H1 (cell line): Measurements from ENCODE around the gene CD248. TPM values are rescaled to one million over a fixed set of nuclear protein-coding genes. Genes with fewer than 3 reads are reported as not detected.
A peak's percentile ranks its signal among the peaks of the same experiment; 100 is the strongest.

ENCODE experiments used
- CTCF ChIA-PET: fragments of 300-600 bp; sonication (Branson Sonifier 250); formaldehyde crosslinking; loops from one replicate; lab custom pipeline; 2021; ENCODE audit not compliant: partially characterized antibody; lab: Charles Lee
- POLR2A ChIA-PET: fragments of 300-600 bp; sonication (Branson Sonifier 250); formaldehyde crosslinking; loops from one replicate; lab custom pipeline; 2021; ENCODE audit warnings: inconsistent platforms; ENCODE audit not compliant: partially characterized antibody; lab: Charles Lee
- DNase-seq, 2 experiments: peaks; one replicate each; pipeline versions ENCODE4 v3.0.0 to v3.0.0-alpha.2; 2010 to 2022; ENCODE audit warnings: low spot score in 2 of 2, low read depth in 1 of 2, mixed read lengths in 1 of 2
- FAIRE-seq: peaks from 2 replicates; lab custom pipeline; 2011; peaks lifted over from hg19 to GRCh38; lab: Jason Lieb, UNC
- H2AFZ ChIP-seq: 2 replicates; pipeline ENCODE4 v1.8.1; 2012; ENCODE audit warnings: low read length, inconsistent platforms
- H2AK5ac ChIP-seq: 2 replicates; pipeline ENCODE4 v1.6.1; 2013; ENCODE audit warnings: low read depth, low read length
- H2BK120ac ChIP-seq: replicated peaks from 2 replicates; pipeline ENCODE3; 2013; ENCODE audit warnings: low read depth, low read length, inconsistent platforms
- H2BK12ac ChIP-seq: 2 replicates; pipeline ENCODE4 v1.6.1; 2013; ENCODE audit warnings: low read depth, low read length
- H2BK15ac ChIP-seq: 2 replicates; pipeline ENCODE4 v1.6.1; 2013; ENCODE audit warnings: low read length
- H2BK20ac ChIP-seq: 2 replicates; pipeline ENCODE4 v1.6.1; 2013; ENCODE audit warnings: low read length
- H2BK5ac ChIP-seq: 2 replicates; pipeline ENCODE4 v1.6.1; 2013; ENCODE audit warnings: low read depth, low read length
- H3K14ac ChIP-seq: 2 replicates; pipeline ENCODE4 v1.6.1; 2013; ENCODE audit warnings: inconsistent platforms; ENCODE audit not compliant: insufficient read length
- H3K18ac ChIP-seq: 2 replicates; pipeline ENCODE4 v1.6.1; 2013; ENCODE audit warnings: low read length; ENCODE audit errors: extremely low read depth
- H3K23ac ChIP-seq: 2 replicates; pipeline ENCODE4 v1.6.1; 2013; ENCODE audit warnings: inconsistent platforms; ENCODE audit not compliant: insufficient read length
- H3K23me2 ChIP-seq: 2 replicates; pipeline ENCODE4 v1.6.1; 2013; ENCODE audit warnings: low read depth, low read length
- H3K27ac ChIP-seq: 2 replicates; pipeline ENCODE4 v1.6.1; 2011; ENCODE audit warnings: low read depth, low read length, inconsistent platforms
- H3K27me3 ChIP-seq, 4 experiments: replicated peaks in 1 of 4; 1 replicate in 1 of 4; 2 replicates in 3 of 4; pipeline versions ENCODE4 v1.6.1 to v1.8.1; 2011 to 2013; ENCODE audit warnings: low read length in 3 of 4, mild to moderate bottlenecking in 3 of 4, inconsistent platforms in 2 of 4, mixed read lengths in 2 of 4, moderate library complexity in 1 of 4; ENCODE audit not compliant: control insufficient read depth in 3 of 4, insufficient read depth in 3 of 4; ENCODE audit errors: extremely low read depth in 1 of 4
- H3K36me3 ChIP-seq, 4 experiments: 2 replicates each; pipeline versions ENCODE4 v1.6.1 to v1.8.1; 2011 to 2013; ENCODE audit warnings: mild to moderate bottlenecking in 4 of 4, low read length in 3 of 4, moderate library complexity in 2 of 4, control low read depth in 1 of 4, inconsistent platforms in 1 of 4; ENCODE audit not compliant: insufficient read depth in 4 of 4, control insufficient read depth in 2 of 4
- H3K4ac ChIP-seq: replicated peaks from 2 replicates; pipeline ENCODE3; 2013; ENCODE audit warnings: low read length, low read depth, mixed read lengths, inconsistent platforms; ENCODE audit not compliant: insufficient read length
- H3K4me1 ChIP-seq, 4 experiments: replicated peaks in 1 of 4; 1 replicate in 1 of 4; 2 replicates in 3 of 4; pipeline versions ENCODE4 v1.6.1 to v1.8.1; 2011 to 2013; ENCODE audit warnings: low read length in 3 of 4, inconsistent platforms in 2 of 4, mixed read lengths in 1 of 4; ENCODE audit not compliant: insufficient read depth in 4 of 4, control insufficient read depth in 3 of 4
- H3K4me2 ChIP-seq, 2 experiments: 2 replicates each; pipeline versions ENCODE4 v1.6.1 to v1.8.1; 2011 to 2013; ENCODE audit warnings: low read depth in 2 of 2, low read length in 2 of 2, control low read depth in 1 of 2, inconsistent platforms in 1 of 2, mild to moderate bottlenecking in 1 of 2; ENCODE audit not compliant: insufficient read depth in 1 of 2
- H3K4me3 ChIP-seq, 4 experiments: fragments of 200-600, 300-600 bp in 1 of 4; sonication (generic), shearing (Covaris generic), sonication (Bioruptor Twin) in 1 of 4; 2 replicates each; pipeline versions ENCODE4 v1.5.1 to v1.8.1; 2011 to 2016; ENCODE audit warnings: low read length in 4 of 4, low read depth in 3 of 4, control low read depth in 2 of 4, inconsistent platforms in 2 of 4, mild to moderate bottlenecking in 2 of 4, mixed read lengths in 1 of 4, moderate library complexity in 1 of 4; ENCODE audit not compliant: insufficient read depth in 2 of 4; ENCODE audit errors: extremely low read depth in 1 of 4
- H3K56ac ChIP-seq: replicated peaks from 2 replicates; pipeline ENCODE3; 2013; ENCODE audit warnings: low read depth, mild to moderate bottlenecking, mixed read lengths, low read length, inconsistent platforms; ENCODE audit not compliant: insufficient read length
- H3K79me1 ChIP-seq: 2 replicates; pipeline ENCODE4 v1.6.1; 2013; ENCODE audit warnings: low read depth, low read length, control low read depth
- H3K79me2 ChIP-seq, 2 experiments: 2 replicates each; pipeline versions ENCODE4 v1.6.1 to v1.8.1; 2012 to 2013; ENCODE audit warnings: low read length in 2 of 2, mild to moderate bottlenecking in 2 of 2, inconsistent platforms in 1 of 2; ENCODE audit not compliant: insufficient read depth in 2 of 2, control insufficient read depth in 1 of 2
- H3K9ac ChIP-seq, 4 experiments: replicated peaks in 1 of 4; 1 replicate in 1 of 4; 2 replicates in 3 of 4; pipeline versions ENCODE4 v1.6.1 to v1.8.1; 2011 to 2013; ENCODE audit warnings: low read depth in 3 of 4, low read length in 3 of 4, control low read depth in 2 of 4, mild to moderate bottlenecking in 2 of 4, moderate library complexity in 2 of 4, inconsistent platforms in 1 of 4; ENCODE audit errors: extremely low read depth in 1 of 4
- H3K9me3 ChIP-seq, 2 experiments: 2 replicates each; pipeline versions ENCODE4 v1.6.1 to v1.8.1; 2012 to 2013; ENCODE audit warnings: mild to moderate bottlenecking in 2 of 2, moderate library complexity in 2 of 2, control low read depth in 1 of 2, inconsistent platforms in 1 of 2, low read depth in 1 of 2, low read length in 1 of 2, mixed read lengths in 1 of 2; ENCODE audit not compliant: insufficient read depth in 2 of 2
- H4K20me1 ChIP-seq, 2 experiments: replicated peaks in 1 of 2; 2 replicates each; pipeline versions ENCODE3 to v1.8.1; 2011 to 2013; ENCODE audit warnings: inconsistent platforms in 2 of 2, low read length in 2 of 2, mild to moderate bottlenecking in 1 of 2; ENCODE audit not compliant: insufficient read depth in 2 of 2, control insufficient read depth in 1 of 2
- H4K5ac ChIP-seq: 2 replicates; pipeline ENCODE4 v1.6.1; 2013; ENCODE audit warnings: low read length, low read depth, mixed read lengths, inconsistent platforms; ENCODE audit not compliant: insufficient read length
- H4K8ac ChIP-seq: 2 replicates; pipeline ENCODE4 v1.8.0; 2013; ENCODE audit warnings: mild to moderate bottlenecking, moderate library complexity, low read length, inconsistent platforms; ENCODE audit not compliant: insufficient read depth; ENCODE audit errors: extremely low read depth
- H4K91ac ChIP-seq: replicated peaks from 2 replicates; pipeline ENCODE3; 2013; ENCODE audit warnings: low read length, mixed read lengths, inconsistent platforms; ENCODE audit not compliant: insufficient read length
- BRCA1 ChIP-seq: IDR thresholded peaks from 2 replicates; pipeline ENCODE4 v1.6.1; 2012; ENCODE audit warnings: low read depth, low read length, improper control_type of control experiment
- CBX8 ChIP-seq: fragments of 300-800, 300-1000 bp; sonication (generic); IDR thresholded peaks from 2 replicates; pipeline ENCODE4 v1.7.1; 2016; ENCODE audit warnings: low read depth, low read length, borderline replicate concordance
- CEBPB ChIP-seq: IDR thresholded peaks from 2 replicates; pipeline ENCODE4 v1.6.1; 2012; ENCODE audit warnings: low read depth, low read length
- CHD1 ChIP-seq: IDR thresholded peaks from 2 replicates; pipeline ENCODE4 v1.6.1; 2012; ENCODE audit warnings: low read depth, low read length, improper control_type of control experiment
- EZH2 ChIP-seq: fragments of 200-600 bp; sonication (generic); IDR thresholded peaks from 2 replicates; pipeline ENCODE4 v1.7.1; 2012; ENCODE audit warnings: low read depth, mild to moderate bottlenecking, moderate library complexity, low read length, inconsistent platforms; ENCODE audit not compliant: severe bottlenecking
- HDAC2 ChIP-seq, 2 experiments: fragments of 300-600 bp in 1 of 2; sonication (generic) in 1 of 2; IDR thresholded peaks; 2 replicates each; pipeline ENCODE4 v1.6.1; 2011 to 2012; ENCODE audit warnings: low read depth in 2 of 2, low read length in 2 of 2, mild to moderate bottlenecking in 2 of 2, moderate library complexity in 2 of 2, borderline replicate concordance in 1 of 2, inconsistent platforms in 1 of 2
- HDAC6 ChIP-seq: IDR thresholded peaks from one replicate; pipeline ENCODE4 v1.7.1; 2012; ENCODE audit warnings: low read depth, mild to moderate bottlenecking, inconsistent platforms, low read length, moderate library complexity
- KDM1A ChIP-seq: fragments of 200-600, 300-600 bp; sonication (generic); IDR thresholded peaks from 2 replicates; pipeline ENCODE4 v1.7.1; 2016; ENCODE audit warnings: mild to moderate bottlenecking, low read length, borderline replicate concordance
- KDM5A ChIP-seq: fragments of 200-600 bp; IDR thresholded peaks from 2 replicates; pipeline ENCODE4 v1.7.1; 2012; ENCODE audit warnings: mild to moderate bottlenecking, low read length, inconsistent platforms, mixed read lengths
- RBBP5 ChIP-seq: IDR thresholded peaks from 2 replicates; pipeline ENCODE4 v1.7.1; 2012; ENCODE audit warnings: low read depth, mild to moderate bottlenecking, inconsistent platforms, low read length, moderate library complexity, borderline replicate concordance
- SUZ12 ChIP-seq: fragments of 200-600 bp; sonication (generic); IDR thresholded peaks from 2 replicates; pipeline ENCODE4 v1.6.1; 2012; ENCODE audit warnings: mild to moderate bottlenecking, inconsistent platforms, low read length, moderate library complexity, mixed read lengths
- TAF1 ChIP-seq: IDR thresholded peaks from 2 replicates; pipeline ENCODE4 v1.6.1; 2011; ENCODE audit warnings: mild to moderate bottlenecking, low read depth, low read length
- WGBS, 2 experiments: shearing (Covaris generic) in 1 of 2; methylation state at CpG; one replicate each; pipeline versions ENCODE4 v1.1.6 to v1.1.7; 2013 to 2015; ENCODE audit warnings: low lambda C conversion rate in 2 of 2, mixed read lengths in 2 of 2, inconsistent platforms in 1 of 2, low coverage in 1 of 2, missing lambda C conversion rate in 1 of 2; ENCODE audit not compliant: insufficient replicate concordance in 2 of 2, insufficient coverage in 1 of 2, insufficient read length in 1 of 2; ENCODE audit errors: extremely low coverage in 1 of 2, missing lambda C conversion rate in 1 of 2; 5-methylcytosine and 5-hydroxymethylcytosine counted together
- polyA plus RNA-seq, 7 experiments: library from polyadenylated mRNA; depleted of rRNA in 3 of 7; stranded (reverse) in 5 of 7; unstranded in 2 of 7; fragments of >200 nt in 5 of 7; fragments of 200-250 nt in 2 of 7; gene quantifications; 1 replicate in 5 of 7; 2 replicates in 1 of 7; 4 replicates in 1 of 7; pipeline versions ENCODE4 v1.2.1 to v1.2.3, GENCODE V29; 2011 to 2013; ENCODE audit warnings: missing spikeins in 2 of 7, mixed read lengths in 2 of 7
- total RNA-seq: library from RNA; stranded (reverse); fragmentation: NEBNext Ultra II Directional; extraction: Animal tissue kit (Norgen Biotek cat#: 25700); gene quantifications from 2 replicates; pipeline ENCODE4 v1.2.1, GENCODE V29; 2021

Gene CD248
- total and polyA plus RNA-seq, 2 of the 8 experiments (the other 6 are each of a cell fraction or from before 2014, with no cell fraction given) = 2.7 to 3.9 TPM

DNA sequence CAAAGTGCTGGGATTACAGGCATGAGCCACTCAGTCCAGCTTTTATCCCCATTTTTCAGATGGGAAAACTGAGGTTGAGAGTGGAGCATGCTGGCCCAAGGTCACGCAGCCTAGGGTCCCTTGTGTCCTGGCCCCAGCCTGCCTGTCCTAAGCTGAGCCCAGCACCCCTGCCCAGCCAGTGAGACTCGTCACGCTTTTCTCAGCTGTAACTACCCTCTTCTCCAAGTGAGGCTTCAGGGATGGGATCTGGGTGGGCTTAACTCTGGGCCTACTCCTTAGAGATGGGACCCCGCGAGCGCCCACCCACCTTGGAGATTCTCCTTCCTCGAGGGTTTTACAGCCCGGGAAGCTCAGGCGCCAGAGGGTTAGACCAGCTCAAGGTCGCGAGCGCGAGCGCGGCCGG is 25.5 kb downstream of the CD248 start:
- Histone ChIP-seq H4K8ac (no peak overlapping the region; the same call in 1 of the 2 replicates), H3K4me2 (peak overlapping the region; percentile 43 to 75), H3K23ac (no peak overlapping the region), H3K36me3 (no peaks in the 10 kb centered on the region), H3K4me1 (peaks cover 0 to 21% (median 6%) of the 10 kb centered on the region in 4 experiments; a peak in 5 of 7 replicates), H4K5ac (no peak overlapping the region), H3K27ac (no peak overlapping the region), H3K79me1 (peaks cover 6% of the 10 kb centered on the region; the same call in 1 of the 2 replicates), H3K4me3 (peak overlapping the region; percentile 40 to 76 (median 49)), H2BK12ac (peak overlapping the region; percentile 43; the same call in 1 of the 2 replicates), H3K14ac (no peak overlapping the region), H3K4ac (no peak overlapping the region), H2BK5ac (no peak overlapping the region), H2AFZ (no peak overlapping the region), H3K23me2 (peaks cover 12% of the 10 kb centered on the region; the same call in 1 of the 2 replicates), H3K9ac (no peak overlapping the region), H4K20me1 (peaks cover 4 to 10% of the 10 kb centered on the region in 2 experiments), H2BK20ac (no peak overlapping the region), H2BK120ac (no peak overlapping the region), H2AK5ac (no peak overlapping the region), H3K79me2 (peaks cover 0 to 9% of the 10 kb centered on the region in 2 experiments; a peak in 1 of 4 replicates), H2BK15ac (no peak overlapping the region), H3K27me3 (peaks cover 2 to 28% (median 18%) of the 10 kb centered on the region in 4 experiments), H3K56ac (no peak overlapping the region), H3K9me3 (no peaks in the 10 kb centered on the region), H4K91ac (no peak overlapping the region), H3K18ac (no peak overlapping the region)
- ChIA-PET CTCF (interaction anchor here (0.6 to 6.9 kb wide), 7 partner anchors 9 to 1026 kb away, joined by 3 to 57 read pairs (median 4); no protein-coding TSS in a partner anchor), POLR2A (interaction anchor here (0.6 to 4.5 kb wide), 9 partner anchors 8 to 79 kb away, joined by 3 to 29 read pairs (median 4); no protein-coding TSS in a partner anchor)
- FAIRE-seq = no peak
- TF ChIP-seq CHD1 (no peak), CEBPB (no peak), RBBP5 (0 out of 2 replicates have a peak, but pooled peaks have one; percentile 0), SUZ12 (0 out of 2 replicates have a peak, but pooled peaks have one; percentile 25), TAF1 (no peak), KDM5A (no peak), CBX8 (no peak), HDAC2 (IDR thresholded peaks at IDR 0.05; ENCODE audit: borderline replicate concordance in 1 of 2, low read depth in 2 of 2, low read length in 2 of 2) (peak in 1 of 2 experiments; percentile 51; a peak in 1 of 4 replicates), KDM1A (peak; percentile 94), EZH2 (peak; percentile 40), BRCA1 (no peak), HDAC6 (no peak)
- DNase-seq = peak in 1 of 2 experiments; percentile 57
- WGBS, 2 experiments = 20% methylated on average over 16 of the region's 16 CpGs; no CpG with 5 or more reads in 1 of the 2 experiments
